GM12878 (cell line): ENCODE data around the gene AAMP. TPM values are rescaled to one million over a fixed set of nuclear protein-coding genes. Genes with fewer than 3 reads are reported as not detected.

Source experiments
- BMI1 ChIP-seq: fragments of 450-650 bp; IDR thresholded peaks from 2 replicates; pipeline ENCODE4 v1.6.1; 2016; ENCODE audit warnings: mild to moderate bottlenecking, moderate library complexity, borderline replicate concordance
- EED ChIP-seq: sonication (generic); IDR thresholded peaks from 2 replicates; pipeline ENCODE4 v1.6.1; 2016; ENCODE audit warnings: antibody characterized with exemption, low read depth
- EZH2 ChIP-seq: IDR thresholded peaks from 2 replicates; pipeline ENCODE4 v1.6.1; 2012; ENCODE audit warnings: low read depth, mild to moderate bottlenecking, control low read depth, inconsistent platforms, low read length, borderline replicate concordance; ENCODE audit not compliant: control insufficient read depth
- JUNB ChIP-seq: IDR thresholded peaks from 2 replicates; pipeline ENCODE4 v1.6.1; 2016; ENCODE audit warnings: antibody characterized with exemption, mild to moderate bottlenecking
- JUND ChIP-seq: IDR thresholded peaks from 2 replicates; pipeline ENCODE4 v1.6.1; 2012; ENCODE audit warnings: low read depth, mild to moderate bottlenecking, low read length, improper control_type of control experiment, moderate library complexity
- NFYA ChIP-seq: IDR thresholded peaks from 2 replicates; pipeline ENCODE4 v1.6.1; 2011; ENCODE audit warnings: low read depth, mild to moderate bottlenecking, low read length, improper control_type of control experiment, borderline replicate concordance
- NR2C1 ChIP-seq: fragments of 450-650 bp; IDR thresholded peaks from 2 replicates; pipeline ENCODE4 v1.6.1; 2017; ENCODE audit warnings: antibody characterized with exemption, mild to moderate bottlenecking, moderate library complexity
- NRF1 ChIP-seq: conservative IDR thresholded peaks from 2 replicates; pipeline ENCODE4 v1.6.1; 2011; ENCODE audit warnings: mild to moderate bottlenecking, low read depth, low read length, improper control_type of control experiment
- RELA ChIP-seq: fragments of 450-650 bp; IDR thresholded peaks from 2 replicates; pipeline ENCODE4 v1.8.0; 2014; ENCODE audit warnings: borderline replicate concordance; ENCODE audit not compliant: partially characterized antibody
- SIX5 ChIP-seq: IDR thresholded peaks from 2 replicates; pipeline ENCODE4 v1.6.1; 2011; ENCODE audit warnings: mild to moderate bottlenecking, low read depth, low read length, moderate library complexity; ENCODE audit not compliant: severe bottlenecking
- SMAD5 ChIP-seq: IDR thresholded peaks from 2 replicates; pipeline ENCODE4 v1.6.1; 2016; ENCODE audit warnings: antibody characterized with exemption, low read depth
- SPI1 ChIP-seq: IDR thresholded peaks from 2 replicates; pipeline ENCODE4 v1.6.1; 2011; ENCODE audit warnings: low read depth, mild to moderate bottlenecking, low read length, moderate library complexity, borderline replicate concordance; ENCODE audit not compliant: insufficient read depth
- TAF1 ChIP-seq: IDR thresholded peaks from 2 replicates; pipeline ENCODE4 v1.6.1; 2011; ENCODE audit warnings: mild to moderate bottlenecking, low read depth, low read length, borderline replicate concordance
- TBL1XR1 ChIP-seq: IDR thresholded peaks from 2 replicates; pipeline ENCODE4 v1.6.1; 2012; ENCODE audit warnings: low read depth, low read length, improper control_type of control experiment
- polyA plus RNA-seq, 11 experiments: library from polyadenylated mRNA; depleted of rRNA in 4 of 11; unstranded in 6 of 11; stranded (reverse) in 5 of 11; fragments of >200 nt; fragmentation: Nextera tagmentation in 4 of 11; fragmentation: Illumina TruSeq in 1 of 11; extraction: Ambion mirVana in 4 of 11; extraction: Trizol in 1 of 11; gene quantifications; 1 replicate in 1 of 11; 2 replicates in 10 of 11; pipeline versions ENCODE4 v1.2.1 to v1.2.3, GENCODE V29; 2011 to 2016; ENCODE audit warnings: inconsistent platforms in 2 of 11, missing spikeins in 2 of 11, low read depth in 1 of 11
- total RNA-seq, 4 experiments: library from RNA; depleted of rRNA in 3 of 4; stranded (reverse); fragments of >200 nt in 3 of 4; fragmentation: Illumina TruSeq in 1 of 4; extraction: Trizol in 1 of 4; gene quantifications; 2 replicates each; pipeline versions ENCODE4 v1.2.1 to v1.2.3, GENCODE V29; 2013 to 2021
- TF ChIP-seq, protein P1 (sequence below): IDR thresholded peaks from 2 replicates; pipeline ENCODE4 v1.6.1; 2012; ENCODE audit warnings: low read length, inconsistent platforms
- TF ChIP-seq, protein P2 (sequence below): IDR thresholded peaks from 2 replicates; pipeline ENCODE4 v1.6.1; 2012; ENCODE audit warnings: mild to moderate bottlenecking, low read depth, low read length
- TF ChIP-seq, protein P3 (sequence below): fragments of 450-650 bp; IDR thresholded peaks from 2 replicates; pipeline ENCODE4 v1.6.1; 2017; ENCODE audit warnings: mild to moderate bottlenecking
- TF ChIP-seq, protein P4 (sequence below): fragments of 450-650 bp; IDR thresholded peaks from 2 replicates; pipeline ENCODE4 v1.6.1; 2017; ENCODE audit warnings: mild to moderate bottlenecking, moderate library complexity

The AAMP gene
- total and polyA plus RNA-seq, 10 of the 15 experiments (the other 5 are each of a cell fraction or from before 2014, with no cell fraction given), result 4.4 to 140 (median 81.9) TPM

DNA sequence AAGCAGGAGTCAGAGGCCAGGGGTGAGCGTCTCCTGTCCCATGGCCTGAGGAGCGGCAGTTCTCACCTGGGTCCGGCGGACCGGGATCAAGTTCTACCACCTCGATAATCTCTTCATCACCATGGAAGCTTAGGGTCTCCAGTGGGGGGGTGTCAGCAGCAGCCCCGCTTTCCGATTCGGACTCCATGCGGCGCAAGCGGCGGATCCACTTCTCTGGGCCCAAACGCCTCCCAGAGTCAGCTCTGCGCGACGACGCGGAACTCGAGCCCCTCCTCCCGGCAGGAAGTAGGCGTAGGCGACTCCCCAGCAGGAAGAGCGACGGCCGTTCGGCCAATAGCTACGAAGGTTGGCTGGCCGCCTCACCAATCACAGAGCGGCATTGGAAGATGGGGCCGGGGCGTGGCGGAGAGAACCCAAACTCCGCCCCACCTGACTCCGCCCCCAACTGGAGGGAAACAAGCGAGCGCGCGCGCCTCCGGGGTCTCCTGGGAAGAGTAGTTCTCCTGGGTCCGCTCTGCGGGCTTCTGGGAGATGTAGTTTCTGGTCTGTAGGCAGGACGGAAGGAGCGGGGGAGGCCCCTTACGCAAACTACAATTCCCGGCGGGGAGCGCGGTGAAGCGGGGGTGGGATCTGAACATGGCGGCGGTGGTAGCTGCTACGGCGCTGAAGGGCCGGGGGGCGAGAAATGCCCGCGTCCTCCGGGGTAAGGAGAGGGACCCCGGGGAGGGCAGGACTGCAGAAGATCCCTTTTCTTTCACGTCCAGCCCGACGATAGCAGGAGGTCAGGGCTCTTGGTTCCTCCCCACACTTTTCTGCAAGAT lies at the start of gene AAMP, which contains the start of gene PNKD (continued):
- TF ChIP-seq, protein P1, sequence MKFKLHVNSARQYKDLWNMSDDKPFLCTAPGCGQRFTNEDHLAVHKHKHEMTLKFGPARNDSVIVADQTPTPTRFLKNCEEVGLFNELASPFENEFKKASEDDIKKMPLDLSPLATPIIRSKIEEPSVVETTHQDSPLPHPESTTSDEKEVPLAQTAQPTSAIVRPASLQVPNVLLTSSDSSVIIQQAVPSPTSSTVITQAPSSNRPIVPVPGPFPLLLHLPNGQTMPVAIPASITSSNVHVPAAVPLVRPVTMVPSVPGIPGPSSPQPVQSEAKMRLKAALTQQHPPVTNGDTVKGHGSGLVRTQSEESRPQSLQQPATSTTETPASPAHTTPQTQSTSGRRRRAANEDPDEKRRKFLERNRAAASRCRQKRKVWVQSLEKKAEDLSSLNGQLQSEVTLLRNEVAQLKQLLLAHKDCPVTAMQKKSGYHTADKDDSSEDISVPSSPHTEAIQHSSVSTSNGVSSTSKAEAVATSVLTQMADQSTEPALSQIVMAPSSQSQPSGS, result no peak
- peak; percentile 21; the same call in 1 of the 2 replicates for TF ChIP-seq NFYA
- TF ChIP-seq NRF1, result 0 out of 2 replicates have a peak, but pooled peaks have one; percentile 25
- TF ChIP-seq BMI1, result no peak
- TF ChIP-seq RELA, result peak; percentile 53
- TF ChIP-seq, protein P2, sequence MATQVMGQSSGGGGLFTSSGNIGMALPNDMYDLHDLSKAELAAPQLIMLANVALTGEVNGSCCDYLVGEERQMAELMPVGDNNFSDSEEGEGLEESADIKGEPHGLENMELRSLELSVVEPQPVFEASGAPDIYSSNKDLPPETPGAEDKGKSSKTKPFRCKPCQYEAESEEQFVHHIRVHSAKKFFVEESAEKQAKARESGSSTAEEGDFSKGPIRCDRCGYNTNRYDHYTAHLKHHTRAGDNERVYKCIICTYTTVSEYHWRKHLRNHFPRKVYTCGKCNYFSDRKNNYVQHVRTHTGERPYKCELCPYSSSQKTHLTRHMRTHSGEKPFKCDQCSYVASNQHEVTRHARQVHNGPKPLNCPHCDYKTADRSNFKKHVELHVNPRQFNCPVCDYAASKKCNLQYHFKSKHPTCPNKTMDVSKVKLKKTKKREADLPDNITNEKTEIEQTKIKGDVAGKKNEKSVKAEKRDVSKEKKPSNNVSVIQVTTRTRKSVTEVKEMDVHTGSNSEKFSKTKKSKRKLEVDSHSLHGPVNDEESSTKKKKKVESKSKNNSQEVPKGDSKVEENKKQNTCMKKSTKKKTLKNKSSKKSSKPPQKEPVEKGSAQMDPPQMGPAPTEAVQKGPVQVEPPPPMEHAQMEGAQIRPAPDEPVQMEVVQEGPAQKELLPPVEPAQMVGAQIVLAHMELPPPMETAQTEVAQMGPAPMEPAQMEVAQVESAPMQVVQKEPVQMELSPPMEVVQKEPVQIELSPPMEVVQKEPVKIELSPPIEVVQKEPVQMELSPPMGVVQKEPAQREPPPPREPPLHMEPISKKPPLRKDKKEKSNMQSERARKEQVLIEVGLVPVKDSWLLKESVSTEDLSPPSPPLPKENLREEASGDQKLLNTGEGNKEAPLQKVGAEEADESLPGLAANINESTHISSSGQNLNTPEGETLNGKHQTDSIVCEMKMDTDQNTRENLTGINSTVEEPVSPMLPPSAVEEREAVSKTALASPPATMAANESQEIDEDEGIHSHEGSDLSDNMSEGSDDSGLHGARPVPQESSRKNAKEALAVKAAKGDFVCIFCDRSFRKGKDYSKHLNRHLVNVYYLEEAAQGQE, result no peak
- TF ChIP-seq JUND, result no peak
- TF ChIP-seq NR2C1, result peak; percentile 78
- TF ChIP-seq TAF1, result peak; percentile 70; the same call in 1 of the 2 replicates
- no peak for TF ChIP-seq JUNB
- 0 out of 2 replicates have a peak, but pooled peaks have one; percentile 33 for TF ChIP-seq SMAD5
- TF ChIP-seq EED, result no peak
- TF ChIP-seq TBL1XR1, result peak; percentile 47; the same call in 1 of the 2 replicates
- TF ChIP-seq SPI1, result peak; percentile 15; the same call in 1 of the 2 replicates
- TF ChIP-seq, protein P3, sequence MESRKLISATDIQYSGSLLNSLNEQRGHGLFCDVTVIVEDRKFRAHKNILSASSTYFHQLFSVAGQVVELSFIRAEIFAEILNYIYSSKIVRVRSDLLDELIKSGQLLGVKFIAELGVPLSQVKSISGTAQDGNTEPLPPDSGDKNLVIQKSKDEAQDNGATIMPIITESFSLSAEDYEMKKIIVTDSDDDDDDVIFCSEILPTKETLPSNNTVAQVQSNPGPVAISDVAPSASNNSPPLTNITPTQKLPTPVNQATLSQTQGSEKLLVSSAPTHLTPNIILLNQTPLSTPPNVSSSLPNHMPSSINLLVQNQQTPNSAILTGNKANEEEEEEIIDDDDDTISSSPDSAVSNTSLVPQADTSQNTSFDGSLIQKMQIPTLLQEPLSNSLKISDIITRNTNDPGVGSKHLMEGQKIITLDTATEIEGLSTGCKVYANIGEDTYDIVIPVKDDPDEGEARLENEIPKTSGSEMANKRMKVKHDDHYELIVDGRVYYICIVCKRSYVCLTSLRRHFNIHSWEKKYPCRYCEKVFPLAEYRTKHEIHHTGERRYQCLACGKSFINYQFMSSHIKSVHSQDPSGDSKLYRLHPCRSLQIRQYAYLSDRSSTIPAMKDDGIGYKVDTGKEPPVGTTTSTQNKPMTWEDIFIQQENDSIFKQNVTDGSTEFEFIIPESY, result no peak; the same call in 1 of the 2 replicates
- peak; percentile 100 for TF ChIP-seq SIX5
- TF ChIP-seq EZH2, result no peak
- TF ChIP-seq, protein P4, sequence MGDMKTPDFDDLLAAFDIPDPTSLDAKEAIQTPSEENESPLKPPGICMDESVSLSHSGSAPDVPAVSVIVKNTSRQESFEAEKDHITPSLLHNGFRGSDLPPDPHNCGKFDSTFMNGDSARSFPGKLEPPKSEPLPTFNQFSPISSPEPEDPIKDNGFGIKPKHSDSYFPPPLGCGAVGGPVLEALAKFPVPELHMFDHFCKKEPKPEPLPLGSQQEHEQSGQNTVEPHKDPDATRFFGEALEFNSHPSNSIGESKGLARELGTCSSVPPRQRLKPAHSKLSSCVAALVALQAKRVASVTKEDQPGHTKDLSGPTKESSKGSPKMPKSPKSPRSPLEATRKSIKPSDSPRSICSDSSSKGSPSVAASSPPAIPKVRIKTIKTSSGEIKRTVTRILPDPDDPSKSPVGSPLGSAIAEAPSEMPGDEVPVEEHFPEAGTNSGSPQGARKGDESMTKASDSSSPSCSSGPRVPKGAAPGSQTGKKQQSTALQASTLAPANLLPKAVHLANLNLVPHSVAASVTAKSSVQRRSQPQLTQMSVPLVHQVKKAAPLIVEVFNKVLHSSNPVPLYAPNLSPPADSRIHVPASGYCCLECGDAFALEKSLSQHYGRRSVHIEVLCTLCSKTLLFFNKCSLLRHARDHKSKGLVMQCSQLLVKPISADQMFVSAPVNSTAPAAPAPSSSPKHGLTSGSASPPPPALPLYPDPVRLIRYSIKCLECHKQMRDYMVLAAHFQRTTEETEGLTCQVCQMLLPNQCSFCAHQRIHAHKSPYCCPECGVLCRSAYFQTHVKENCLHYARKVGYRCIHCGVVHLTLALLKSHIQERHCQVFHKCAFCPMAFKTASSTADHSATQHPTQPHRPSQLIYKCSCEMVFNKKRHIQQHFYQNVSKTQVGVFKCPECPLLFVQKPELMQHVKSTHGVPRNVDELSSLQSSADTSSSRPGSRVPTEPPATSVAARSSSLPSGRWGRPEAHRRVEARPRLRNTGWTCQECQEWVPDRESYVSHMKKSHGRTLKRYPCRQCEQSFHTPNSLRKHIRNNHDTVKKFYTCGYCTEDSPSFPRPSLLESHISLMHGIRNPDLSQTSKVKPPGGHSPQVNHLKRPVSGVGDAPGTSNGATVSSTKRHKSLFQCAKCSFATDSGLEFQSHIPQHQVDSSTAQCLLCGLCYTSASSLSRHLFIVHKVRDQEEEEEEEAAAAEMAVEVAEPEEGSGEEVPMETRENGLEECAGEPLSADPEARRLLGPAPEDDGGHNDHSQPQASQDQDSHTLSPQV, result no peak
